ENCODE data around the gene ARMH1.

- TF ChIP-seq CTCF (IDR thresholded peaks at IDR 0.05) = no peak
- TF ChIP-seq EP300 (IDR thresholded peaks at IDR 0.05) = no peak
These were observed 5.0 kb downstream of the ARMH1 start for GRCh38 chr1:44679468-44679867.
